K562 (cell line): ENCODE data around the gene GTF2A1L. TPM values are rescaled to one million over a fixed set of nuclear protein-coding genes. Genes with fewer than 3 reads are reported as not detected.

ENCODE experiments used
- ATAC-seq: fragments of 200-7000 bp; cut with Tn5 transposase; 3 replicates; pipeline ENCODE4 v1.9.1; 2020; ENCODE audit warnings: moderate library complexity
- BruUV-seq: library from RNA; stranded (reverse); fragments of 400-500 nt; replicated peaks from 2 replicates; lab custom pipeline; 2021; lab: Mats Ljungman, UMichigan
- CTCF ChIA-PET: fragments of 300-600 bp; formaldehyde crosslinking; extraction: SDS; loops from one replicate; lab custom pipeline; 2021; ENCODE audit warnings: low intra/inter-chr PET ratio; lab: Yijun Ruan, JAX
- POLR2A ChIA-PET: fragments of 300-600, 350-650 bp; sonication (Branson Sonifier 250); formaldehyde crosslinking; extraction: SDS; loops from one replicate; lab custom pipeline; 2021; ENCODE audit warnings: antibody characterized with exemption, inconsistent platforms; lab: Yijun Ruan, JAX
- DNase-seq, 4 experiments: peaks; one replicate each; pipeline versions ENCODE4 v3.0.0 to v3.0.0-alpha.2; 2011 to 2018; ENCODE audit warnings: low spot score in 3 of 4, mixed read lengths in 3 of 4; ENCODE audit errors: extremely low read depth in 1 of 4
- FAIRE-seq: peaks from 2 replicates; lab custom pipeline; 2011; peaks lifted over from hg19 to GRCh38; lab: Jason Lieb, UNC
- H2AFZ ChIP-seq: 2 replicates; pipeline ENCODE4 v1.6.0; 2011; ENCODE audit warnings: low read depth, low read length, control low read depth, inconsistent platforms
- H3K27ac ChIP-seq: fragments of 200-600 bp; 3 replicates; pipeline ENCODE4 v1.8.0; 2011; ENCODE audit warnings: low read depth, mild to moderate bottlenecking, control low read depth, inconsistent platforms, low read length, moderate library complexity, mixed read lengths; ENCODE audit errors: extremely low read depth
- H3K27me3 ChIP-seq, 2 experiments: fragments of 300-600 bp in 1 of 2; 2 replicates in 1 of 2; 3 replicates in 1 of 2; pipeline versions ENCODE4 v1.6.0 to v1.8.0; 2011; ENCODE audit warnings: inconsistent platforms in 2 of 2, low read length in 2 of 2, mild to moderate bottlenecking in 1 of 2, mixed read lengths in 1 of 2, moderate library complexity in 1 of 2; ENCODE audit not compliant: control insufficient read depth in 2 of 2, insufficient read depth in 2 of 2
- H3K36me3 ChIP-seq: fragments of 300-600 bp; 3 replicates; pipeline ENCODE4 v1.8.0; 2011; ENCODE audit warnings: mild to moderate bottlenecking, low read length, inconsistent platforms; ENCODE audit not compliant: control insufficient read depth, insufficient read depth
- H3K4me1 ChIP-seq, 2 experiments: fragments of 200-600 bp in 1 of 2; replicated peaks in 1 of 2; 2 replicates in 1 of 2; 3 replicates in 1 of 2; pipeline versions ENCODE4 v1.5.1 to v1.8.0; 2011; ENCODE audit warnings: inconsistent platforms in 2 of 2, low read length in 2 of 2, mild to moderate bottlenecking in 1 of 2, mixed read lengths in 1 of 2, moderate library complexity in 1 of 2; ENCODE audit not compliant: control insufficient read depth in 2 of 2, insufficient read depth in 2 of 2
- H3K4me2 ChIP-seq: 2 replicates; pipeline ENCODE4 v1.6.1; 2011; ENCODE audit warnings: low read length, control low read depth, inconsistent platforms, mixed read lengths; ENCODE audit not compliant: insufficient read depth
- H3K4me3 ChIP-seq: fragments of 200-600 bp; sonication (generic), shearing (Covaris generic); 2 replicates; pipeline ENCODE4 v1.5.1; 2016; ENCODE audit warnings: control low read depth, inconsistent platforms
- H3K79me2 ChIP-seq: fragments of 200-600 bp; 3 replicates; pipeline ENCODE4 v1.8.0; 2011; ENCODE audit warnings: low read length, inconsistent platforms; ENCODE audit not compliant: control insufficient read depth, insufficient read depth
- H3K9ac ChIP-seq, 2 experiments: 2 replicates each; pipeline versions ENCODE4 v1.6.0 to v1.6.1; 2011; ENCODE audit warnings: low read depth in 2 of 2, low read length in 2 of 2, control low read depth in 1 of 2, inconsistent platforms in 1 of 2, mild to moderate bottlenecking in 1 of 2, mixed read lengths in 1 of 2; ENCODE audit not compliant: insufficient read depth in 1 of 2
- H3K9me1 ChIP-seq: one replicate; pipeline ENCODE4 v1.6.0; 2011; ENCODE audit warnings: inconsistent platforms, mild to moderate bottlenecking, low read length, moderate library complexity; ENCODE audit not compliant: control insufficient read depth, insufficient read depth
- H3K9me3 ChIP-seq: replicated peaks from 2 replicates; pipeline ENCODE4 v1.5.1; 2011; ENCODE audit warnings: low read depth, low read length, inconsistent platforms; ENCODE audit not compliant: control insufficient read depth, insufficient read depth
- H4K20me1 ChIP-seq: replicated peaks from 2 replicates; pipeline ENCODE4 v1.6.1; 2011; ENCODE audit warnings: low read length, inconsistent platforms, mixed read lengths; ENCODE audit not compliant: control insufficient read depth, insufficient read depth
- DMBX1 ChIP-seq: fragments of 250-450 bp; sonication (Bioruptor Pico); IDR thresholded peaks from 2 replicates; pipeline ENCODE4 v1.8.0; 2022; ENCODE audit warnings: inconsistent platforms, mild to moderate bottlenecking, moderate library complexity, borderline replicate concordance
- ESRRB ChIP-seq: fragments of 250-450 bp; sonication (Bioruptor Pico); IDR thresholded peaks from 2 replicates; pipeline ENCODE4 v1.5.0; 2020; ENCODE audit warnings: mild to moderate bottlenecking, moderate library complexity, borderline replicate concordance
- ILK ChIP-seq: fragments of 450-650 bp; IDR thresholded peaks from 2 replicates; pipeline ENCODE4 v1.6.1; 2016; ENCODE audit warnings: missing genetic modification characterization, low read depth, mild to moderate bottlenecking, missing compliant biosample characterization, moderate library complexity, borderline replicate concordance
- MCM2 ChIP-seq: fragments of 450-650 bp; IDR thresholded peaks from 2 replicates; pipeline ENCODE4 v1.6.1; 2017; ENCODE audit warnings: low read depth, mild to moderate bottlenecking
- NBN ChIP-seq: fragments of 450-650 bp; IDR thresholded peaks from 2 replicates; pipeline ENCODE4 v1.6.1; 2016; ENCODE audit warnings: low read depth, mild to moderate bottlenecking
- RBM25 ChIP-seq: fragments of 200-400 bp; formaldehyde crosslinking; IDR thresholded peaks from 2 replicates; pipeline ENCODE4 v1.6.1; 2018; ENCODE audit warnings: low read length, low read depth, moderate library complexity; ENCODE audit not compliant: severe bottlenecking
- TAF7 ChIP-seq: fragments of 450-650 bp; IDR thresholded peaks from 2 replicates; pipeline ENCODE4 v1.6.1; 2016; ENCODE audit warnings: missing genetic modification characterization, missing compliant biosample characterization
- TRIM28 ChIP-seq: fragments of 450-650 bp; IDR thresholded peaks from 2 replicates; pipeline ENCODE4 v1.6.1; 2017
- ZNF717 ChIP-seq: fragments of 250-450 bp; sonication (Bioruptor Pico); IDR thresholded peaks from 2 replicates; pipeline ENCODE4 v1.5.0; 2021
- in situ Hi-C: fragments of 300-500 bp; cut with MboI; formaldehyde crosslinking; loops from 4 replicates; pipeline ENCODE4 v1.15.0; 2018; ENCODE audit warnings: inconsistent platforms, mixed read lengths
- intact Hi-C: fragments of 100-400 bp; cut with micrococcal nuclease; formaldehyde crosslinking; loops from 2 replicates; pipeline ENCODE4 v1.14.2; 2022
- polyA plus RNA-seq, 8 experiments: library from polyadenylated mRNA; depleted of rRNA in 4 of 8; stranded (reverse) in 5 of 8; unstranded in 3 of 8; fragments of >200 nt; fragmentation: Nextera tagmentation in 2 of 8; fragmentation: Illumina TruSeq in 1 of 8; extraction: Ambion mirVana in 2 of 8; extraction: Trizol in 1 of 8; gene quantifications; 2 replicates each; pipeline versions ENCODE4 v1.2.1 to v1.2.3, GENCODE V29; 2011 to 2014; ENCODE audit warnings: inconsistent platforms in 1 of 8, missing spikeins in 1 of 8
- total RNA-seq, 7 experiments: library from RNA; depleted of rRNA in 6 of 7; stranded (reverse); fragments of >200 nt in 6 of 7; fragmentation: Illumina TruSeq in 2 of 7; extraction: Trizol in 2 of 7; gene quantifications; 2 replicates each; pipeline versions ENCODE4 v1.2.1 to v1.2.3, GENCODE V29; 2011 to 2021; ENCODE audit warnings: low replicate concordance in 1 of 7

GTF2A1L gene
- total and polyA plus RNA-seq, 9 of the 15 experiments (the other 6 are each of a cell fraction or from before 2014, with no cell fraction given): 0.05 to 0.35 (median 0.12) TPM; not detected in 5

- TF ChIP-seq ILK (tag) (no peak), MCM2 (no peak), ESRRB (CRISPR knock-in tag) (no peak), ZNF717 (no peak), NBN (no peak), DMBX1 (CRISPR knock-in tag) (no peak)
Measured at GRCh38 chr2:48624696-48625095, 7.0 kb downstream of the GTF2A1L start (continued).

GRCh38 chr2:48626047-48626446, 8.4 kb downstream of the GTF2A1L start:
- H3K4me1 ChIP-seq: no peaks in the 10 kb centered on the region
- intact Hi-C loops: no loop called here

More at GRCh38 chr2:48626047-48626446, 8.4 kb downstream of the GTF2A1L start:
- H3K36me3 ChIP-seq: no peaks in the 10 kb centered on the region
- in situ Hi-C loops: no loop called here
- no peak overlapping the region for H3K9ac ChIP-seq
- H3K27ac ChIP-seq: no peak overlapping the region
- ChIA-PET CTCF (no interaction called here), POLR2A (no interaction called here)
- no peak overlapping the region for H2AFZ ChIP-seq
- H3K4me3 ChIP-seq: no peak overlapping the region
- no TSS peak for BruUV-seq
- no peaks in the 10 kb centered on the region for H3K9me1 ChIP-seq
- no peaks in the 10 kb centered on the region for H3K27me3 ChIP-seq
- no peak for FAIRE-seq
- no peak for DNase-seq
- H3K4me2 ChIP-seq: no peak overlapping the region
- ATAC-seq: no peak
- H3K79me2 ChIP-seq: no peaks in the 10 kb centered on the region
- no peaks in the 10 kb centered on the region for H4K20me1 ChIP-seq
- TF ChIP-seq TRIM28 (peak; percentile 72), RBM25 (peak; percentile 86), TAF7 (tag) (no peak)
- TF ChIP-seq, all 486 proteins: peak for 2
- H3K9me3 ChIP-seq: peaks cover 2% of the 10 kb centered on the region; the same call in 1 of the 2 replicates
